ENCODE measurements around the gene CD300LG. TPM values are rescaled to one million over a fixed set of nuclear protein-coding genes. Genes with fewer than 3 reads are reported as not detected.
A peak's percentile ranks its signal among the peaks of the same experiment; 100 is the strongest.
"Not testable (repeated sequence)": the region's sequence is repeated elsewhere in the genome, so short reads cannot be mapped to it uniquely, and the experiment has no call there.

Gene CD300LG
- total RNA-seq, 2 experiments from 2014 or later = not detected

DNA sequence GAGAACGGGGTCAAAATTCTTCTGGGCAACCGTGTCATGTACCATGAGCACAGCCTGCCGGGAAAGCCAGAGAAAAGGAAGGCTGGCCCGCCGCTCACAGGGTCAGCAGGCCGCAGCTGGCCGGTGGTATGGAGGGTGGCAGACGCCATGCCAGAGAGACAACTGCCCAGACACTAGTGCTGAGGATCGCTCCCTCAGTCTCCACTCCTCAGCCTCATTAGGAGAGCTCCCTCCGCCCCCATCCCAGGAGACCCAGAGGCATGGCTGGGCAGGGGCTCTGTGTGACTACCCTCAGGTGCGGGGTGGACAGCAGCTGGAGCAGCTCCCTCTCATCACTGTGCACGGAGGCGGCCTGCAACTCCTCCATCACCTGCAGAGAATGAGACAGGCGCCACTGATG, 17.2 kb upstream of the CD300LG start:
- Mint-ChIP-seq H3K4me1 (ENCODE audit: low read depth) (peaks cover 5% of the 10 kb centered on the region), H3K36me3 (ENCODE audit: low read depth) (no peaks in the 10 kb centered on the region), H3K4me3 (no peak overlapping the region), H3K9me3 (ENCODE audit: insufficient read depth) (no peaks in the 10 kb centered on the region), H3K27me3 (ENCODE audit: low read depth) (peaks cover 39% of the 10 kb centered on the region), H3K27ac (no peak overlapping the region)
- ChIA-PET POLR2A (no interaction called here), CTCF (no interaction called here)
- DNase-seq (no peak), ATAC-seq (no peak)

DNA sequence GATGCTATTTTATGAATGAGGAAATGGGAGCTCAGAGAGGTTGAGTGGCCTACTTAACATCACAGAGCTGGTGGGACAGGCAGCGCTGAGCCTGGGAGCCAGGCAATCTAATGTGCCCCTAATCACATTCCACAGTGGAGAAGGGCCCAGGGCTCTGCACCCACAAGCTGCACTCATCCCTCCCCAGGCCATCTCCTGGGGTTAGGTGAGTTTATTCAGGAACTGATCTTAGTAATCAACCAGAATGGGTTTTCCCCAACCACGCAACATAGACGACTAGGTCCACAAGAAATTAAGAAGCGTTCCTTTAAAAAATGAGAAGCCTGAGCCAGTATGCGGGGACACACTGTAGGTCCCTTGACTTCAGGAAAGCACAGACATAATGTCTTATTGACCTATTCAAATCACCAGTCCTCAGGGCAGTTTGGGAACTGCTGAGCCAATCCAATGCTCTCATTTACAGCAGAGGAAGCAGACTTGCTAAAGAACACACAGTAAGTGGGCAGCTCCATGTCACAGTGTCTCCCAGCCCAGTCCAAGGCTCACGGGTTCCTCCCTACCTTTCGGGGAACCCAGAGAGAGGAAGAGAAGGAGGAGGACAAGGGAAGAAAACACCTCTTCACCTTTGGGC, 16.4 kb upstream of the CD300LG start:
- DNase-seq (no peak), ATAC-seq (no peak)
- peaks cover 5% of the 10 kb centered on the region for H3K4me1 Mint-ChIP-seq (ENCODE audit: low read depth)
- no peaks in the 10 kb centered on the region for H3K9me3 Mint-ChIP-seq (ENCODE audit: insufficient read depth)
- no peak overlapping the region for H3K27ac Mint-ChIP-seq
- H3K4me3 Mint-ChIP-seq = no peak overlapping the region
- H3K27me3 Mint-ChIP-seq (ENCODE audit: low read depth) = peaks cover 40% of the 10 kb centered on the region
- POLR2A ChIA-PET = no interaction called here
- H3K36me3 Mint-ChIP-seq (ENCODE audit: low read depth) = no peaks in the 10 kb centered on the region
- CTCF ChIA-PET = interaction anchor here (1.4 kb wide), 1 partner anchor 16 kb away, joined by 4 read pairs; no protein-coding TSS in a partner anchor

DNA sequence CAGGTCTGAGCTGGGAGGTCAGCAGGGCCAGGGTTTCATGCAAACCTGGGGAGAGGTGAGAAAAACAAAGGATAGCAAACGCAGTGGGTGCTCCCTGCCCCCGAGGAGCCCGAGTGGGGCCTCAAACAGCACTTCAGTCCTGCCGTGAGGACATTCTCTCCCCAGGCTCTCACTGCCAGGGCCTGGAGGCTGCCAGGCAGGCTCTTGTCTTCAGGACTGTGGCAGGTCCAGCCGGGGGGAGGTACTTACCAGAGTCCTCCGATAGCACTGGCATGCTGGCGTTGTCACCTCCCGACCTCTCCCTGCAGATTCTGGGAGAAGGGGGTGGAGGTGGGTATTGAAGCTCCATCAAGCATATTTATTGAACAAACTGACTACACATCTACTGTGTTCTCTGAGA, 15.3 kb upstream of the CD300LG start:
- Mint-ChIP-seq H3K4me1 (ENCODE audit: low read depth) (peaks cover 5% of the 10 kb centered on the region), H3K27me3 (ENCODE audit: low read depth) (peaks cover 45% of the 10 kb centered on the region), H3K36me3 (ENCODE audit: low read depth) (no peaks in the 10 kb centered on the region), H3K9me3 (ENCODE audit: insufficient read depth) (no peaks in the 10 kb centered on the region), H3K4me3 (no peak overlapping the region), H3K27ac (no peak overlapping the region)
- POLR2A ChIA-PET = no interaction called here
- DNase-seq = no peak
- ATAC-seq = no peak
- CTCF ChIA-PET = interaction anchor here (1.4 kb wide), 1 partner anchor 15 kb away, joined by 4 read pairs; no protein-coding TSS in a partner anchor

DNA sequence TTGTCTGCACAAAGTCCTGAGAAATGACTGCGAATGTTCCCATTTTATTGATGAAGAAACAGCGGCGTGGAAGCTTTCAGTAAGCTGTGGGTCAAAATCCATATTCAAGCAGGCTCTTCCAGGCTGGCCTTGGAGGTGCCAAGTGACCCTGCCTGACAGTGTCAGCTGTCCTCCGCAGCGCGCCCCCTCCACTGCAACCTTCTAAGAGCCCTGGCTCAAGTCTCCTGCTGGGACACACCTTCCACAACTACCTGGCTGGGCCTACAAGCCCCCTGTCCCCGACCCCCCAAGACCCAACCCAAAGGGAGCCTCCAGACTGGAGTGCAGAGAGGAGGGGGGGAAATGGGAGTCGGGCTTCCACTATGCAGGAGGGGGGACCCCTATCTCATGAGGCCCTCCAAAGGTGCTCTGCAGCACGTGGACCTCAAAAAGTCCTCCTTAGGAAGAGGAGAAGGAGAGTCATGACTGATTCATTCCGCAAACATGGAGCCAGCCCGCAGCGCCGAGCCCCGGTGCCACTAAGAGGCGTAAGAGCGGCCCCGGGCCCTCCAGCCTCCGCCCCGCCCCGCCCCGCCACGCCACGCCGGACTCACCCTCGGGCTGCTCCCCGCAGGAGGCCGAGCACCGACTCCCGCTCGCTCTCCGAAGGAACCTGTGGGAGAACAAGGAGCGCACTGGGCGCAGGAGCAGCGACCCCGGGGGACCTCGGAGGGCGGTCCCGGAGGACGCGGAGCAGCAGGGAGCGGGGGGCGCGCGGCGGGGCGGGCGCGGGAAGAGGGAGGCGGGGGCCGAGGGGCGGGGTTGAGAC, 14.6 kb upstream of the CD300LG start:
- peak overlapping the region; percentile 50 for H3K4me3 Mint-ChIP-seq
- no peaks in the 10 kb centered on the region for H3K36me3 Mint-ChIP-seq (ENCODE audit: low read depth)
- peaks cover 45% of the 10 kb centered on the region for H3K27me3 Mint-ChIP-seq (ENCODE audit: low read depth)
- ChIA-PET POLR2A (no interaction called here), CTCF (interaction anchor here (1.4 kb wide), 1 partner anchor 14 kb away, joined by 4 read pairs; no protein-coding TSS in a partner anchor)
- DNase-seq (no peak), ATAC-seq (peak; percentile 23)
- no peaks in the 10 kb centered on the region for H3K9me3 Mint-ChIP-seq (ENCODE audit: insufficient read depth)
- H3K4me1 Mint-ChIP-seq (ENCODE audit: low read depth) = peaks cover 5% of the 10 kb centered on the region
- H3K27ac Mint-ChIP-seq = no peak overlapping the region

DNA sequence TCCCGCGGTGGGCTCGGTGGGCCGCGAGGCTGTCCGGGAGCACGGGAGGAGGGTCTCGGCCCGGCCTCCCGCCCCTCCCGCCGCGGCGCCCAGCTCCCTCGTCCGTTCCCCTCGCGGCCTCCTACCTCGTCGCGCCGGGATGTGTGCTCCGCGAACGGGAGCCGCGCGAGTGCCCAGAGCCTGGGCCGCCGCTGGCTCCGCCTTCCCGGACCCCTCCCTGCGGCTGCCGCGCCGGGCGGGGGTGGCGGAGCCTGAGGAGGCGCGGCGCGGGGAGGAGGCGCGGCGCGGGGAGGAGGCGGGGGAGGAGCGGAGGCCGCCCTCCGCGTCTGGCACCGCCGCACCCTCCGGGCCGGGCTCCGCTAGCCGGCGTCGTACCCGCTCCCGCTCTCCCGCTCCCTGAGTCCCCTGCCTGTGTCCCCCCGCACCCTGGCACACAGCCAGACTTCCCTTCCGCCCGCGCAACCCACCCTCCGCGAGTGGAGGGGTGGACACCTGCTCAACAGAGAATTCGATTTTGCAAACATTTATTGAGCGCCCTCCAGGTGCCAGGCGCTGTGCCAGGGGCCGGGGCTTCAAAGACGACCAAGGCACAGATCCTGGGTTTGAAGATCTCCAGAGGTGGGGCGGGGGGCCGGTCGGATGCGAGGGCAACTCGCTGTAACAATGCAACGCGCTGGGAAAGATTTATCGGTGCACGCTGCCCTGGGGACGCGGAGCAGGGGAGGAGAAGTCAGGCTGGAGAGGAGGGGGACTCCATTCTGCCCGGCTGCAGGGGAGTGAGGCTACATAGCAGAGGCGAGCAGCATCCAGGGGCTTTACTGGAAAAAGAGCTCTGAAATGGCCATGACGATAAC, 13.8 kb upstream of the CD300LG start, which contains the start of gene MPP3:
MPP3 (minus strand) TSS at position 171 of the 854 bp plus-strand sequence. CDS start 1,240 bp downstream, outside the sequence.
- H3K36me3 Mint-ChIP-seq (ENCODE audit: low read depth) = no peaks in the 10 kb centered on the region
- POLR2A ChIA-PET = no interaction called here
- peaks cover 45% of the 10 kb centered on the region for H3K27me3 Mint-ChIP-seq (ENCODE audit: low read depth)
- peak within 1 kb of the TSS; percentile 50 for H3K4me3 Mint-ChIP-seq
- H3K4me1 Mint-ChIP-seq (ENCODE audit: low read depth) = peaks cover 5% of the 10 kb centered on the region
- DNase-seq = peak; percentile 37
- CTCF ChIA-PET = interaction anchor here (1.4 kb wide), 1 partner anchor 13 kb away, joined by 4 read pairs; no protein-coding TSS in a partner anchor
- H3K9me3 Mint-ChIP-seq (ENCODE audit: insufficient read depth) = no peaks in the 10 kb centered on the region
- peak; percentile 84 for ATAC-seq
- no peak within 1 kb of the TSS for H3K27ac Mint-ChIP-seq

DNA sequence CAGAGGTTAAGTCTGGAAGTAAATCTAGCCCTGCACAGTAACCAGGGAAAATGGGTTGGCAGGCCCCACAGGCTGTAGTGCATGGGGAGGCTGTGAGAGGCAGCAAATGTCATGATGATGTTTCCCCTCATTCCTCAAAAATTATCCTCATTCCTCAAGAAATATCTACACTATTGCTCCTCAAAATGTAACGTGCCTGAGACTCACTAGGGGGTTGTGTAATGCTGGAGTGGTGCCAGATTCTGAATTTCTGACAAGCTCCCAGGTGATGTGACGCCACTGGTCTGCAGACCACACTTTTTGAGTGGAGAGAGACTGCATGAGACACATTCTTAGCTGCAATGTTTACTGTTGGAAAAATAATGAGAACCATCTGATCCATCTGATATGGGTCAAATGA, 12.9 kb upstream of the CD300LG start:
- ATAC-seq (no peak), DNase-seq (no peak)
- Mint-ChIP-seq H3K27ac (no peak overlapping the region), H3K9me3 (ENCODE audit: insufficient read depth) (no peaks in the 10 kb centered on the region), H3K4me3 (no peak overlapping the region), H3K36me3 (ENCODE audit: low read depth) (no peaks in the 10 kb centered on the region), H3K27me3 (ENCODE audit: low read depth) (peaks cover 45% of the 10 kb centered on the region), H3K4me1 (ENCODE audit: low read depth) (peaks cover 5% of the 10 kb centered on the region)
- CTCF ChIA-PET = interaction anchor here (1.4 kb wide), 1 partner anchor 12 kb away, joined by 4 read pairs; no protein-coding TSS in a partner anchor
- POLR2A ChIA-PET = no interaction called here

GRCh38 chr17:43839670-43840108, 7.3 kb upstream of the CD300LG start:
- DNase-seq = no peak
- ATAC-seq = no peak
- POLR2A ChIA-PET = no interaction called here
- H3K27ac Mint-ChIP-seq = no peak overlapping the region
- CTCF ChIA-PET = interaction anchor here (1.2 kb wide), 1 partner anchor 202 kb away, joined by 3 read pairs; no protein-coding TSS in a partner anchor
- no peak overlapping the region for H3K4me3 Mint-ChIP-seq
- H3K9me3 Mint-ChIP-seq (ENCODE audit: insufficient read depth) = no peaks in the 10 kb centered on the region
- H3K27me3 Mint-ChIP-seq (ENCODE audit: low read depth) = peaks cover 20% of the 10 kb centered on the region
- no peaks in the 10 kb centered on the region for H3K36me3 Mint-ChIP-seq (ENCODE audit: low read depth)
- no peaks in the 10 kb centered on the region for H3K4me1 Mint-ChIP-seq (ENCODE audit: low read depth)

GRCh38 chr17:43840814-43841213, 6.2 kb upstream of the CD300LG start:
- ChIA-PET POLR2A (no interaction called here), CTCF (interaction anchor here (1.2 kb wide), 1 partner anchor 201 kb away, joined by 3 read pairs; no protein-coding TSS in a partner anchor)
- Mint-ChIP-seq H3K27ac (no peak overlapping the region), H3K27me3 (ENCODE audit: low read depth) (peaks cover 18% of the 10 kb centered on the region), H3K9me3 (ENCODE audit: insufficient read depth) (no peaks in the 10 kb centered on the region), H3K4me1 (ENCODE audit: low read depth) (no peaks in the 10 kb centered on the region), H3K36me3 (ENCODE audit: low read depth) (no peaks in the 10 kb centered on the region), H3K4me3 (no peak overlapping the region)
- DNase-seq (no peak), ATAC-seq (no peak)

DNA sequence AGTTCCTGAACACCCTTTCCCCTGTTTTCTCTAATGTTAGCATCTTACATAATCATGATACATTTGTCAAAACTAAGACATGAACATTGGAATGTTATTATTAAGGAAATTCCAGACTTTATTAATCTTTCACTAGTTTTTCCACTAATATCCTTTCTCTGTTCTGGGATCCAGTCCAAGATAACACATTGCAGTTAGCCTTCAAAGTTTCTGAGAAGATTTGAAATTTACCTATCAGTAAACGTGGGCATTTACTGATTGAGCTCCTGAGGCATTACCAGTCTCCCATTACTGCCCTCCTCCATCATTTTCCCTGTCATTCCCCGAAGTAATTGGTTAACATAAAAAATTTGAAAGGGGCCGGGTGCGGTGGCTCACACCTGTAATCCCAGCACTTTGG, 5.7 kb upstream of the CD300LG start:
- POLR2A ChIA-PET = no interaction called here
- Mint-ChIP-seq H3K4me3 (no peak overlapping the region), H3K27ac (no peak overlapping the region), H3K4me1 (ENCODE audit: low read depth) (no peaks in the 10 kb centered on the region), H3K27me3 (ENCODE audit: low read depth) (peaks cover 15% of the 10 kb centered on the region), H3K36me3 (ENCODE audit: low read depth) (no peaks in the 10 kb centered on the region), H3K9me3 (ENCODE audit: insufficient read depth) (no peaks in the 10 kb centered on the region)
- DNase-seq (no peak), ATAC-seq (no peak)
- CTCF ChIA-PET = no interaction called here

- POLR2A ChIA-PET; CTCF ChIA-PET; H3K27ac Mint-ChIP-seq; H3K36me3 Mint-ChIP-seq (ENCODE audit: low read depth); DNase-seq; H3K9me3 Mint-ChIP-seq (ENCODE audit: insufficient read depth); ATAC-seq; H3K4me1 Mint-ChIP-seq (ENCODE audit: low read depth); H3K4me3 Mint-ChIP-seq: not testable (repeated sequence)
- peaks cover 15% of the 10 kb centered on the region for H3K27me3 Mint-ChIP-seq (ENCODE audit: low read depth)
Observed at GRCh38 chr17:43842091-43842974, 4.6 kb upstream of the CD300LG start.

- ATAC-seq (no peak), DNase-seq (no peak)
- Mint-ChIP-seq H3K36me3 (ENCODE audit: low read depth) (no peaks in the 10 kb centered on the region), H3K27me3 (ENCODE audit: low read depth) (peaks cover 15% of the 10 kb centered on the region), H3K4me1 (ENCODE audit: low read depth) (no peaks in the 10 kb centered on the region), H3K4me3 (no peak overlapping the region), H3K9me3 (ENCODE audit: insufficient read depth) (no peaks in the 10 kb centered on the region), H3K27ac (no peak overlapping the region)
- ChIA-PET POLR2A (no interaction called here), CTCF (no interaction called here)
Observed at GRCh38 chr17:43842975-43843325, 4.0 kb upstream of the CD300LG start.

All from activated CD8-positive, alpha-beta T cell treated with anti-CD3 and anti-CD28 coated beads, Interleukin-2, amount 10 ng/mL, durations not matched to agents 7 days and 5 days (primary cell).